Ovary (tissue), 3 donors: Measurements from ENCODE around the gene SCARF2.

Experiments used
- CTCF ChIP-seq, 3 donors: fragments of 450-650 bp in 2 of 3; fragments of 200-600 bp in 1 of 3; IDR thresholded peaks; one replicate each; pipeline versions ENCODE4 v1.5.1 to v1.8.0; 2016 to 2022; ENCODE audit warnings: antibody characterized with exemption in 3 of 3, mild to moderate bottlenecking in 1 of 3
- EP300 ChIP-seq: sonication (generic); formaldehyde crosslinking; IDR thresholded peaks from one replicate; pipeline ENCODE4 v1.6.1; 2017; ENCODE audit warnings: antibody characterized with exemption
- donor health status: DM: no; HTN: no; CAD: no.

- no peak for TF ChIP-seq CTCF (IDR thresholded peaks at IDR 0.05)
- no peak for TF ChIP-seq EP300
Measured at GRCh38 chr22:20483771-20484170, 46.1 kb upstream of the SCARF2 start.
